B cell (primary cell): ENCODE results near the gene VWA7. TPM values are rescaled to one million over a fixed set of nuclear protein-coding genes. Genes with fewer than 3 reads are reported as not detected.

Source experiments
- ATAC-seq: fragments of 200-7000 bp; cut with Tn5 transposase; one replicate; pipeline ENCODE4 v1.10.0; 2021; ENCODE audit warnings: low read depth, mild to moderate bottlenecking, moderate number of reproducible peaks, moderate library complexity
- CTCF ChIA-PET: fragments of 350-600 bp; sonication (Branson Sonifier 250); formaldehyde crosslinking; loops from one replicate; lab custom pipeline; 2021; ENCODE audit warnings: antibody characterized with exemption, inconsistent platforms; lab: Charles Lee
- POLR2A ChIA-PET: fragments of 350-600 bp; sonication (Branson Sonifier 250); formaldehyde crosslinking; loops from one replicate; lab custom pipeline; 2021; ENCODE audit warnings: antibody characterized with exemption; lab: Charles Lee
- DNase-seq: peaks from one replicate; pipeline ENCODE4 v3.0.0; 2013
- H2AFZ ChIP-seq: 2 replicates; pipeline ENCODE4 v1.6.1; 2012; ENCODE audit warnings: mild to moderate bottlenecking, low read depth, low read length; ENCODE audit not compliant: insufficient read depth, poor library complexity, severe bottlenecking
- H3K27ac ChIP-seq, 2 donors: 1 replicate in 1 of 2; 2 replicates in 1 of 2; pipeline ENCODE4 v1.5.1; 2012 to 2013; ENCODE audit warnings: low read length in 2 of 2, mild to moderate bottlenecking in 2 of 2, moderate library complexity in 1 of 2
- H3K27me3 ChIP-seq, 4 experiments: fragments of 200-600 bp in 1 of 4; sonication (generic) in 1 of 4; replicated peaks in 1 of 4; 1 replicate in 2 of 4; 2 replicates in 2 of 4; pipeline versions ENCODE4 v1.6.1 to v1.7.0; 2013 to 2016; ENCODE audit warnings: low read length in 3 of 4, mild to moderate bottlenecking in 2 of 4, mixed read lengths in 1 of 4, moderate library complexity in 1 of 4; ENCODE audit not compliant: insufficient read depth in 4 of 4, control insufficient read depth in 3 of 4; ENCODE audit errors: control extremely low read depth in 1 of 4
- H3K36me3 ChIP-seq, 2 experiments: replicated peaks in 1 of 2; 1 replicate in 1 of 2; 2 replicates in 1 of 2; pipeline versions ENCODE4 v1.6.1 to v1.7.1; 2013; ENCODE audit warnings: low read length in 1 of 2; ENCODE audit not compliant: insufficient read depth in 2 of 2, control insufficient read depth in 1 of 2; ENCODE audit errors: control extremely low read depth in 1 of 2, extremely low read depth in 1 of 2
- H3K4me1 ChIP-seq, 2 donors: fragments of 200-600 bp in 1 of 2; sonication (generic) in 1 of 2; 1 replicate in 1 of 2; 2 replicates in 1 of 2; pipeline versions ENCODE4 v1.5.1 to v1.6.1; 2013 to 2017; ENCODE audit warnings: low read length in 2 of 2; ENCODE audit not compliant: control insufficient read depth in 2 of 2, insufficient read depth in 2 of 2
- H3K4me2 ChIP-seq: replicated peaks from 2 replicates; pipeline ENCODE3; 2012; ENCODE audit warnings: mild to moderate bottlenecking, low read depth, low read length; ENCODE audit not compliant: poor library complexity, severe bottlenecking
- H3K4me3 ChIP-seq, 5 experiments: fragments of 200-600 bp in 1 of 5; sonication (generic) in 1 of 5; 1 replicate in 3 of 5; 2 replicates in 2 of 5; pipeline versions ENCODE4 v1.5.1 to v1.7.0; 2011 to 2016; ENCODE audit warnings: low read length in 4 of 5, mild to moderate bottlenecking in 4 of 5, low read depth in 2 of 5, control low read depth in 1 of 5, moderate library complexity in 1 of 5; ENCODE audit not compliant: insufficient read depth in 1 of 5; ENCODE audit errors: control extremely low read depth in 1 of 5, extremely low read depth in 1 of 5
- H3K79me2 ChIP-seq: fragments of 200-600 bp; sonication (generic); one replicate; pipeline ENCODE4 v1.6.0; 2016; ENCODE audit warnings: low read length; ENCODE audit not compliant: control insufficient read depth, insufficient read depth
- H3K9ac ChIP-seq: fragments of 200-600 bp; sonication (generic); 2 replicates; pipeline ENCODE4 v1.6.1; 2017; ENCODE audit warnings: mild to moderate bottlenecking, low read length, moderate library complexity
- H3K9me3 ChIP-seq, 3 donors: one replicate each; pipeline versions ENCODE4 v1.6.1 to v1.7.1; 2013; ENCODE audit warnings: low read length in 2 of 3; ENCODE audit not compliant: control insufficient read depth in 2 of 3, insufficient read depth in 1 of 3; ENCODE audit errors: control extremely low read depth in 1 of 3
- H4K20me1 ChIP-seq: 2 replicates; pipeline ENCODE4 v1.6.0; 2012; ENCODE audit warnings: mild to moderate bottlenecking, low read length; ENCODE audit not compliant: insufficient read depth, control insufficient read depth, poor library complexity, severe bottlenecking
- H3K27ac Mint-ChIP-seq: one replicate; pipeline ENCODE4 v1.8.0; 2021; ENCODE audit warnings: mixed read lengths
- H3K27me3 Mint-ChIP-seq: one replicate; pipeline ENCODE4 v1.8.0; 2021; ENCODE audit warnings: mixed read lengths
- H3K4me1 Mint-ChIP-seq: one replicate; pipeline ENCODE4 v1.8.0; 2021; ENCODE audit warnings: mixed read lengths
- H3K4me3 Mint-ChIP-seq: one replicate; pipeline ENCODE4 v1.8.0; 2021; ENCODE audit warnings: mixed read lengths
- H3K9me3 Mint-ChIP-seq: one replicate; pipeline ENCODE4 v1.8.0; 2022; ENCODE audit warnings: mixed read lengths; ENCODE audit not compliant: insufficient read depth
- EZH2 ChIP-seq: IDR thresholded peaks from 2 replicates; pipeline ENCODE4 v1.6.1; 2012; ENCODE audit warnings: borderline replicate concordance, low read depth, mild to moderate bottlenecking, moderate library complexity, low read length; ENCODE audit not compliant: insufficient read depth, poor library complexity, severe bottlenecking
- WGBS: methylation state at CpG from one replicate; pipeline ENCODE4 v1.1.5; 2013; ENCODE audit warnings: missing lambda C conversion rate; ENCODE audit not compliant: insufficient coverage; 5-methylcytosine and 5-hydroxymethylcytosine counted together
- intact Hi-C: fragments of 100-400 bp; cut with micrococcal nuclease; formaldehyde crosslinking; loops from one replicate; pipeline ENCODE4 v1.10.0; 2022
- polyA plus RNA-seq: library from polyadenylated mRNA; depleted of rRNA; stranded (reverse); fragments of >200 nt; gene quantifications from 2 replicates; pipeline ENCODE4 v1.2.3, GENCODE V29; 2012
- total RNA-seq, 2 donors: library from RNA; stranded (reverse); fragments of 120-200 nt in 1 of 2; gene quantifications; 1 replicate in 1 of 2; 2 replicates in 1 of 2; pipeline versions ENCODE4 v1.2.3 to v1.2.4, GENCODE V29; 2013 to 2022
- TF ChIP-seq, protein P1 (sequence below): fragments of 200-600 bp; IDR thresholded peaks from one replicate; pipeline ENCODE4 v1.8.0; 2022; ENCODE audit warnings: antibody characterized with exemption, mild to moderate bottlenecking

The VWA7 gene
- total and polyA plus RNA-seq, 2 donors (not counting 1 experiment from before 2014, with no cell fraction given), result 5.2 to 6.0 TPM

DNA sequence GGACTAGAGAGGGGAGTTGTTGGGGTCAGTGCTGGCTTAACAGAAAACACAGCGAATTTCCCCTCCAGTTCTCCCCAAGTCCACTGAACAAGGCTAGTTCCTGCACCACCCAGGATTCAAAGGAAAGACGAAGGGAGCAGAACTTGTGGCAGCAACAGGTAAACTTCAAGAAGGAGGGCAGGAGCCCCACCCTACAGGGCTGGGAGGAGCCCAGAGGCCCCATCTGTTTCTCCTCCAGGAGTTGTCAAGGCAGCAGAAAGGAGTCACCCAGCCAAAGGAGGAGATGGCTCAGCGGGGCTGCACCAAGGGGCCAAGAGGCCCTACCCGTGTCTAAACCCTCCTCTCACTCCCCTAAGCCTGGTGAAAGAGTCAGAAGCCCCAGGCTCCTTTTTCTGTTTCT is 12.9 kb downstream of the VWA7 start:
- intact Hi-C loops, result no loop called here
- CTCF ChIA-PET, result interaction anchor here (1.2 kb wide), 1 partner anchor 34 kb away, joined by 3 read pairs; no protein-coding TSS in a partner anchor

GRCh38 chr6:31763619-31763940 is 13.5 kb downstream of the VWA7 start:
- intact Hi-C loops, result no loop called here
- H4K20me1 ChIP-seq, result no peaks in the 10 kb centered on the region
- ChIA-PET POLR2A (no interaction called here), CTCF (interaction anchor here (0.6 to 1.2 kb wide), 2 partner anchors 34 to 1874 kb away, joined by 3 read pairs; no protein-coding TSS in a partner anchor)
- Mint-ChIP-seq H3K4me3 (no peak overlapping the region), H3K27ac (no peak overlapping the region), H3K9me3 (no peaks in the 10 kb centered on the region), H3K27me3 (no peaks in the 10 kb centered on the region), H3K4me1 (no peaks in the 10 kb centered on the region)
- TF ChIP-seq EZH2, result no peak
- TF ChIP-seq, protein P1, sequence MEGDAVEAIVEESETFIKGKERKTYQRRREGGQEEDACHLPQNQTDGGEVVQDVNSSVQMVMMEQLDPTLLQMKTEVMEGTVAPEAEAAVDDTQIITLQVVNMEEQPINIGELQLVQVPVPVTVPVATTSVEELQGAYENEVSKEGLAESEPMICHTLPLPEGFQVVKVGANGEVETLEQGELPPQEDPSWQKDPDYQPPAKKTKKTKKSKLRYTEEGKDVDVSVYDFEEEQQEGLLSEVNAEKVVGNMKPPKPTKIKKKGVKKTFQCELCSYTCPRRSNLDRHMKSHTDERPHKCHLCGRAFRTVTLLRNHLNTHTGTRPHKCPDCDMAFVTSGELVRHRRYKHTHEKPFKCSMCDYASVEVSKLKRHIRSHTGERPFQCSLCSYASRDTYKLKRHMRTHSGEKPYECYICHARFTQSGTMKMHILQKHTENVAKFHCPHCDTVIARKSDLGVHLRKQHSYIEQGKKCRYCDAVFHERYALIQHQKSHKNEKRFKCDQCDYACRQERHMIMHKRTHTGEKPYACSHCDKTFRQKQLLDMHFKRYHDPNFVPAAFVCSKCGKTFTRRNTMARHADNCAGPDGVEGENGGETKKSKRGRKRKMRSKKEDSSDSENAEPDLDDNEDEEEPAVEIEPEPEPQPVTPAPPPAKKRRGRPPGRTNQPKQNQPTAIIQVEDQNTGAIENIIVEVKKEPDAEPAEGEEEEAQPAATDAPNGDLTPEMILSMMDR, result no peak
- H3K4me3 ChIP-seq, result no peak overlapping the region
- H3K4me1 ChIP-seq, result no peaks in the 10 kb centered on the region
- no peak overlapping the region for H3K4me2 ChIP-seq
- ATAC-seq (no peak), DNase-seq (no peak)
- H2AFZ ChIP-seq, result no peak overlapping the region
- H3K9me3 ChIP-seq, result no peaks in the 10 kb centered on the region
- H3K9ac ChIP-seq, result no peak overlapping the region
- H3K79me2 ChIP-seq, result no peaks in the 10 kb centered on the region
- no peaks in the 10 kb centered on the region for H3K27me3 ChIP-seq
- H3K27ac ChIP-seq, result no peak overlapping the region
- 83% methylated on average over 1 of the region's 1 CpG for WGBS
- peaks cover 0 to 12% of the 10 kb centered on the region in 2 experiments for H3K36me3 ChIP-seq

More for the DNA sequence above, 12.9 kb downstream of the VWA7 start:
- H3K27ac Mint-ChIP-seq, result no peak overlapping the region
- Histone ChIP-seq H3K9ac (no peak overlapping the region), H3K9me3 (no peaks in the 10 kb centered on the region), H3K36me3 (peaks cover 0 to 6% of the 10 kb centered on the region in 2 experiments), H3K4me1 (no peaks in the 10 kb centered on the region), H2AFZ (no peak overlapping the region), H3K4me2 (no peak overlapping the region), H3K27me3 (no peaks in the 10 kb centered on the region), H4K20me1 (no peaks in the 10 kb centered on the region), H3K79me2 (no peaks in the 10 kb centered on the region), H3K27ac (no peak overlapping the region), H3K4me3 (no peak overlapping the region)
- no peak overlapping the region for H3K4me3 Mint-ChIP-seq
- DNase-seq (no peak), ATAC-seq (no peak)
- H3K4me1 Mint-ChIP-seq, result no peaks in the 10 kb centered on the region
- POLR2A ChIA-PET, result no interaction called here
- no CpG with 5 or more reads among the region's 4 CpGs for WGBS
- H3K9me3 Mint-ChIP-seq, result no peaks in the 10 kb centered on the region
- TF ChIP-seq, protein P1, result no peak
- no peak for TF ChIP-seq EZH2
- no peaks in the 10 kb centered on the region for H3K27me3 Mint-ChIP-seq
